Measurements from ENCODE around the gene TRMT5.

DNA sequence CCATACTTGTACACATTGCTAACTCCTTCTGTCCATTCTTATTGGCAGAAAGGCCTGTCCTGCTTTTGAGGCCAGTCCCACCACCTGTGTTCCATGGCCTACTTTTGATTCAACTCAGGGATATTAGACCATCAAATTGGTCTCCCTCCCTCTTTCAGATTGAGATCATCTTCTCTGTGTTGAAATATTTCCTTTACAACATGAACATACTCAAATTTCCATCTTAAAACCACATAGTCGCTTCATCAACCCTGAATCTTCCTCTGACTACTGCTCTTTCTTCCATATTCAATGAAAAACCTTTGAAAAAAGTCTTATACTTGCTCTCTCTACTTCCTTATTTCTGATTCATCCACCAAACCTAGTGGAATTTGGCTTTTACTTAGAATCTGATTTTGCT lies 34.9 kb downstream of the TRMT5 start:
- TF ChIP-seq PPARA (CRISPR knock-in tag; IDR thresholded peaks at IDR 0.05; ENCODE audit: borderline replicate concordance) (no peak), ZFP30 (CRISPR knock-in tag; IDR thresholded peaks at IDR 0.05) (no peak), ZNF565 (CRISPR knock-in tag; conservative IDR thresholded peaks at IDR 0.05; ENCODE audit: low read depth) (no peak)
- TF ChIP-seq, protein P1, sequence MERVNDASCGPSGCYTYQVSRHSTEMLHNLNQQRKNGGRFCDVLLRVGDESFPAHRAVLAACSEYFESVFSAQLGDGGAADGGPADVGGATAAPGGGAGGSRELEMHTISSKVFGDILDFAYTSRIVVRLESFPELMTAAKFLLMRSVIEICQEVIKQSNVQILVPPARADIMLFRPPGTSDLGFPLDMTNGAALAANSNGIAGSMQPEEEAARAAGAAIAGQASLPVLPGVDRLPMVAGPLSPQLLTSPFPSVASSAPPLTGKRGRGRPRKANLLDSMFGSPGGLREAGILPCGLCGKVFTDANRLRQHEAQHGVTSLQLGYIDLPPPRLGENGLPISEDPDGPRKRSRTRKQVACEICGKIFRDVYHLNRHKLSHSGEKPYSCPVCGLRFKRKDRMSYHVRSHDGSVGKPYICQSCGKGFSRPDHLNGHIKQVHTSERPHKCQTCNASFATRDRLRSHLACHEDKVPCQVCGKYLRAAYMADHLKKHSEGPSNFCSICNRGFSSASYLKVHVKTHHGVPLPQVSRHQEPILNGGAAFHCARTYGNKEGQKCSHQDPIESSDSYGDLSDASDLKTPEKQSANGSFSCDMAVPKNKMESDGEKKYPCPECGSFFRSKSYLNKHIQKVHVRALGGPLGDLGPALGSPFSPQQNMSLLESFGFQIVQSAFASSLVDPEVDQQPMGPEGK (CRISPR knock-in tag; IDR thresholded peaks at IDR 0.05; ENCODE audit: borderline replicate concordance), result no peak
